Measurements from ENCODE around the gene TSC22D1. TPM values are rescaled to one million over a fixed set of nuclear protein-coding genes. Genes with fewer than 3 reads are reported as not detected.

TSC22D1 gene
- polyA plus RNA-seq, 1 donor (not counting 4 experiments of a cell fraction or from before 2014, with no cell fraction given) = 177 TPM

DNA sequence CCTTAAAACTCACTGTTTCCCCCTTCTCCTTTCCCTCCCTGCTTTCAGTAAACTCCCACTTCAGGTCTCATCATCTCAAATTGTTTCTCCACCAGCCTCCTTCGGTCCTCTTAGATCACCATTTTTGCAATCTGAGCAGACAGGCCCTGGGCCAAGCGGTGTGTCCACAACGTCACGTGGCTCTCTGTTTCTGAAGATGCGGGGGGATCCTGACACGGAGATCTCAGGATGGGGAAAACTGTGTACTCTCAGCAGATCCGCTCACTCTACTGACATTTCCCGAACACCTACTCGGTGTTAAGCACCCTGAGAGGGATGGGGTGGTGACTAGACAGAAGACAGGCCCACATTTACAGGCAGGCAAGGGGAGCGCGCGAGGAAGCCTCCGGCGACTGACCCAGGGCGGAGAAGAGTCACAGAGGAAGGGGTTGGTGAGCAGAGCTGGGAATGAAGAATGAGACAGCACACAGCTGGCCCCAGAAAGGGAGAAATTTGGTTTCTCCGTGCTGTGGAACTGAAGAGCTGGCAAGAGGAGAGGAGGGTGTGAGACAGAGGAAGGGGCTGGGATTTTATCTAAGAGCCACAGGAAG lies 163.7 kb downstream of the TSC22D1 start:
- no peaks in the 10 kb centered on the region for H3K9me3 ChIP-seq (ENCODE audit: control insufficient read depth, low read depth, low read length)
- H3K79me2 ChIP-seq (ENCODE audit: control insufficient read depth, insufficient read depth, low read length) = no peaks in the 10 kb centered on the region
- DNase-seq (ENCODE audit: low read depth, low spot score) = no peak
- H3K9ac ChIP-seq (ENCODE audit: control insufficient read depth, extremely low read depth, insufficient read depth, low read length) = no peak overlapping the region
- no peaks in the 10 kb centered on the region for H3K27me3 ChIP-seq (ENCODE audit: control insufficient read depth, extremely low read depth, insufficient read depth, low read length)
- no peak overlapping the region for H2AFZ ChIP-seq (ENCODE audit: control insufficient read depth, low read length)
- H3K36me3 ChIP-seq (ENCODE audit: control insufficient read depth in 2 of 2, extremely low read depth in 1 of 2, insufficient read depth in 2 of 2, low read length in 2 of 2) = no peaks in the 10 kb centered on the region
- H3K27ac ChIP-seq (ENCODE audit: control insufficient read depth, insufficient read depth, low read length) = no peak overlapping the region
- H3K9me1 ChIP-seq (ENCODE audit: control insufficient read depth, extremely low read depth, insufficient read depth, low read length) = no peaks in the 10 kb centered on the region
- no peak for TF ChIP-seq CTCF (optimal IDR thresholded peaks at IDR 0.05 in 1 of 3, IDR thresholded peaks at IDR 0.05 in 1 of 3, conservative IDR thresholded peaks at IDR 0.05 in 1 of 3; ENCODE audit: extremely low read depth in 1 of 3, insufficient read depth in 2 of 3, low read length in 3 of 3)
- H3K4me1 ChIP-seq (ENCODE audit: control insufficient read depth, extremely low read depth, insufficient read depth, low read length) = peaks cover 7% of the 10 kb centered on the region
- FAIRE-seq = no peak
- no peaks in the 10 kb centered on the region for H4K20me1 ChIP-seq (ENCODE audit: control insufficient read depth, extremely low read depth, insufficient read depth, low read length)
- dilution Hi-C loops (cut with MboI; ENCODE audit: extremely low pct_ligation_motif_present, low sequenced_read_pairs) = no loop called here
- no peak overlapping the region for H3K4me2 ChIP-seq (ENCODE audit: control insufficient read depth, extremely low read depth, insufficient read depth, low read depth, low read length)
- no peak overlapping the region for H3K4me3 ChIP-seq (ENCODE audit: control insufficient read depth in 2 of 3, extremely low read depth in 1 of 3, insufficient read depth in 2 of 3, low read depth in 1 of 3, low read length in 3 of 3)

GRCh38 chr13:44411841-44412240 lies 164.3 kb downstream of the TSC22D1 start:
- Histone ChIP-seq H3K79me2 (ENCODE audit: control insufficient read depth, insufficient read depth, low read length) (no peaks in the 10 kb centered on the region), H3K27ac (ENCODE audit: control insufficient read depth, insufficient read depth, low read length) (no peak overlapping the region), H3K9me3 (ENCODE audit: control insufficient read depth, low read depth, low read length) (no peaks in the 10 kb centered on the region), H3K4me2 (ENCODE audit: control insufficient read depth, extremely low read depth, insufficient read depth, low read depth, low read length) (no peak overlapping the region), H3K9ac (ENCODE audit: control insufficient read depth, extremely low read depth, insufficient read depth, low read length) (no peak overlapping the region), H3K4me1 (ENCODE audit: control insufficient read depth, extremely low read depth, insufficient read depth, low read length) (peaks cover 8% of the 10 kb centered on the region), H2AFZ (ENCODE audit: control insufficient read depth, low read length) (no peak overlapping the region), H3K9me1 (ENCODE audit: control insufficient read depth, extremely low read depth, insufficient read depth, low read length) (no peaks in the 10 kb centered on the region), H4K20me1 (ENCODE audit: control insufficient read depth, extremely low read depth, insufficient read depth, low read length) (no peaks in the 10 kb centered on the region), H3K4me3 (ENCODE audit: control insufficient read depth in 2 of 3, extremely low read depth in 1 of 3, insufficient read depth in 2 of 3, low read depth in 1 of 3, low read length in 3 of 3) (no peak overlapping the region), H3K36me3 (ENCODE audit: control insufficient read depth in 2 of 2, extremely low read depth in 1 of 2, insufficient read depth in 2 of 2, low read length in 2 of 2) (no peaks in the 10 kb centered on the region), H3K27me3 (ENCODE audit: control insufficient read depth, extremely low read depth, insufficient read depth, low read length) (no peaks in the 10 kb centered on the region)
- DNase-seq (ENCODE audit: low read depth, low spot score) (no peak), FAIRE-seq (no peak)
- TF ChIP-seq CTCF (optimal IDR thresholded peaks at IDR 0.05 in 1 of 3, IDR thresholded peaks at IDR 0.05 in 1 of 3, conservative IDR thresholded peaks at IDR 0.05 in 1 of 3; ENCODE audit: extremely low read depth in 1 of 3, insufficient read depth in 2 of 3, low read length in 3 of 3) (no peak), EZH2 (IDR thresholded peaks at IDR 0.05; ENCODE audit: low read length) (no peak)
- dilution Hi-C loops (cut with MboI; ENCODE audit: extremely low pct_ligation_motif_present, low sequenced_read_pairs) = no loop called here

Data from keratinocyte (primary cell).